ENCODE measurements around the gene EYA2.
"Not testable (repeated sequence)": the region's sequence is repeated elsewhere in the genome, so short reads cannot be mapped to it uniquely, and the experiment has no call there.

Gene EYA2, protein sequence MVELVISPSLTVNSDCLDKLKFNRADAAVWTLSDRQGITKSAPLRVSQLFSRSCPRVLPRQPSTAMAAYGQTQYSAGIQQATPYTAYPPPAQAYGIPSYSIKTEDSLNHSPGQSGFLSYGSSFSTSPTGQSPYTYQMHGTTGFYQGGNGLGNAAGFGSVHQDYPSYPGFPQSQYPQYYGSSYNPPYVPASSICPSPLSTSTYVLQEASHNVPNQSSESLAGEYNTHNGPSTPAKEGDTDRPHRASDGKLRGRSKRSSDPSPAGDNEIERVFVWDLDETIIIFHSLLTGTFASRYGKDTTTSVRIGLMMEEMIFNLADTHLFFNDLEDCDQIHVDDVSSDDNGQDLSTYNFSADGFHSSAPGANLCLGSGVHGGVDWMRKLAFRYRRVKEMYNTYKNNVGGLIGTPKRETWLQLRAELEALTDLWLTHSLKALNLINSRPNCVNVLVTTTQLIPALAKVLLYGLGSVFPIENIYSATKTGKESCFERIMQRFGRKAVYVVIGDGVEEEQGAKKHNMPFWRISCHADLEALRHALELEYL

DNA sequence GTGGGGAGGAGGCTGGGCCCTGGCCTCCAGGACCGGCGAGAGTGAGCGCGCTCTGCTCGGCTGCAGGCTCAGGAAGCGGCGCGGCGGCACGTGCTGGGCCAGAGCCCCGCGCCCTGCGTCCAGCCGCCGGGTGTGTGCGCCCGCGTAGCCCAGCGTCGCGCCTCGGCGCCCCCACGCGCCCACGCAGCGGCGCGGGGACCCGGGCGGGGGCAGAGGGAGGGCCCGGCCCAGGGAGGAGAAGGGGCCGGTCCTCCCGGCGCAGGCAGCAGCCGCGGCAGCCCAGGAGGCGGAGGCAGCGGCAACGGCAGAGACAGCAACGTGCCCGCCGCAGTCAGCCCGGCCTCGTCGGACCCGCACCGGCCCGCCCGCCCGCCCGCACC lies at the start of gene EYA2:
EYA2 (plus strand) TSS at position 265 of the 380 bp plus-strand sequence. CDS start 95,168 bp downstream, outside the sequence.
- no peak for DNase-seq

DNA sequence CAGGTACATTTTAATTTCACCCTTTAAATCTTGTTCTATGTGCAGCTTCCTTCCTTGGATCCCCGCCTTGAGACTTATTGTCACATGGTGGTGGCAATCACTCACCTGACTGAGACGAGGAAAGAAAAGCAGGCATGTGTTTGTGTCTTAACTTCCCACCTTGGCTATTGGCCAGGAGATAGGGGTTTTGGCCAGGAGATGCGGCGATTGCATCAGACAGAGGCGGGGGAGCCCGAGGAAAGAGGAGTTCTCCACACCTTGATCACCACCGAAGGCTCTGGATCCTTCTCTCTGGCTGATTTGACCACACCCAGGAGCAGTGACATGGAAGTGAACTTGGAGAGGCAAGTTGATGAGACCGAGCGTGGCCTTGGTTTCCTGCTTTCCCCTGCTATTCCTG lies 49.7 kb upstream of the EYA2 start:
- no peak for DNase-seq

GRCh38 chr20:46849269-46849668 lies 45.4 kb upstream of the EYA2 start:
- no peak for DNase-seq

DNA sequence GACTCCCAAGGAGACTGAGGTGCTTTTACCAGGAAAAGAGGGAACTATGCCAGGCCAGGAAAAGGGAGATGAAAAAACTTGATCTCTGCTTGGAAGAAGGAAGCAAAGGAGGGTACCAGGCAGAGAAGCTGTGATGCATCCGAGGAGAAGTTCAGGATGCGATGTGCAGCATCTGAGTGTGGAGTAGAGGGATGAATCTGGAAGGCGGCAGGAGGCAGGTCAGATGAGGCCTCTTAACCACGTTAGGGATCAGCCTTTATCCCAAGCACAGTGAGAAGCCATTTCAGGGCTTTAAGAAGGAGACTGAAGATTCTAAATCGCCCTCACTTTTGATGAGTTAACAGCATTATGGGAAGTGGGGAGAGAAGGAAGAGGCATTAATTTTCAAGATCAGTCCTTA lies 44.9 kb upstream of the EYA2 start:
- no peak for DNase-seq

DNA sequence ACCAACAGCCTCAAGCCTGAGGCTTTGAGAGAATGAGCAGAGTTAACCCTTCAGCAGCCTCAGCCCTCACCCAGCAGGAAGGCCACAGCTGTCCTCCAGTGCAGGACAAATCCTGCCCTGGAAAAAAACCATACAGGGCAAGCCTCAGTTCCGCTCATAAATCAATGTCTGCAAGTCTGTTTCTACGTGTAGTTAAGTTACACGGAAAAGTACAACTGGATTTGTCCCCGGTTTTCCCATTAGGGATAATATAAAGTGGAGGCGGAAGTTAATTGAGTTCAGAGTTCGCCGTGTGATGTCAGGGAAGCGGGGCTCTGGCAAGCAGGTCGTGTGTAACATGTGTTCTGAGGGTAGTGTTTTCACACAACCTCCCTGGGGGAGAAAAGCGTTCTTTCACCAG lies 44.2 kb upstream of the EYA2 start:
- no peak for DNase-seq

GRCh38 chr20:46850896-46851295 lies 43.7 kb upstream of the EYA2 start:
- DNase-seq, result no peak

DNA sequence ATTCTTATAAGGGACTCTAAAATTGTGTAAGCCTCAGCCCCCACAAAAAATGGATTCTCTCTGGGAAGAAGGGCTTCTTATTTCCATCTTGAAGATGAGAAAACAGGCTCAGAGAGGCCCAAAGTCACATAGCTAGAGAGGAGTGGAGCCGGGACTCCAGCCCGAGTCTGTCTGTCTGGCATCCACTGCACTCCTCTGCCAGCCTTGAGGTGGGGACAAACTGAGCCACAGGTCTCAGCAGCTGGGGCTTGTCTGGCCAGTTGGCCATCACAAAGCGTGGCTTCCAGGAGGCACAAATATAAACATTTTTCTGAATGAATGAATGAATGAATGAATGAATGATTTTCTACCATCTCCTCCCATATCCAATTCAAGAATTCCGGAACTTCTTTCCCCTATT lies 42.9 kb upstream of the EYA2 start:
- no peak for DNase-seq

GRCh38 chr20:46852313-46852712 lies 42.3 kb upstream of the EYA2 start:
- DNase-seq, result no peak

DNA sequence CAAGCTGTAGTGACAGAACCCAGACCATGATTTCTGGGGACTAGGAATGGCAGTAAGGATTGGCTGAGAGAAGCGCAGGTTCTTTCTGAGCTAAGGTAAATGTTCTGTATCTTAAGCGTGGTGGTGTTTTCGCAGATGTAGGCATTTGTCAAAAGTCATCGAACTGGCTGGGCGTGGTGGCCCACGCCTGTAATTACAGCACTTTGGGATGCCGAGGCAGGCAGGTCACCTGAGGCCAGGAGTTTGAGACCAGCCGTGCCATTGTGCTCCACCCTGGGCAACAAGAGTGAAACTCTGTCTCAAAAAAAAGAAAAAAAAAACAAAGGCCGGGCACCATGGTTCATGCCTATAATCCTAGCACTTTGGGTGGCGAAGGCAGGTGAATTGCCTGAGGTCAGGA lies 40.7 kb upstream of the EYA2 start:
- DNase-seq, result no peak

DNA sequence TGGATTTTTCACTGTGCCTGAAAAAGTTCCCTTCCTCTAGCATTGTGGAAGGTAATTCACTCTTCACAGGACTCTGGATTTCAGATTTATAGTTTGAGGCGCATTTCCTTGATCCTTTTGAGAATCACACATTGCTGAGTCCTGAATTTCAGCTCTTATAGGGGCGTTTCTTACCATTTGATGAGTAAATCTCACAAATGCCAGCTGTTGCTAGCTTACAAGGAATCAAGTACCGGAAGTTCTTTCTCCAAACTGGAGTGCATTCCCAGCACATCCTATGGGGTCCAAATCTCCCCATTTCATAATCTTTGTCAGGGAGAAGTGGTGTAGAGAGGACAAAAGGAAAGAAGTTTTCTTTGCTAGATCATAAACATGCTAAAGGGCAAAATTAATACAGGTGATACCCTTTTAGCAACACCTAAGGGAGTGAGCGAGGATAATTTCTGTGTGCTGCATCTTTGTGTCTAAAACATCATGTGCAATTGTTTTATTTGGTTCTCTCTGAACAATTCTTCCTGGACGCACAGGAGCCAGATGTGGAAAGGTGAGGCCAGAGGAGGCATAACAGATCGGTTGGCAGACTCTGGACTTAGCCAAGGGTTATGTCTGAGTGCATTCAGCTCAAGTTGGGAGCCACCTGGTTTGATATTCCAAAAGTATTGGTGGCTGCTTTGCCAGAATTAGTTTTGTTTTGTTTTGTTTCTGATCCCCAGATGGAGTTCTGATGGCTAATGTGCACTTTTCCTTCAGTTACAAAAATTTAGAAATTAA lies 37.4 kb upstream of the EYA2 start:
- no peak for DNase-seq

DNA sequence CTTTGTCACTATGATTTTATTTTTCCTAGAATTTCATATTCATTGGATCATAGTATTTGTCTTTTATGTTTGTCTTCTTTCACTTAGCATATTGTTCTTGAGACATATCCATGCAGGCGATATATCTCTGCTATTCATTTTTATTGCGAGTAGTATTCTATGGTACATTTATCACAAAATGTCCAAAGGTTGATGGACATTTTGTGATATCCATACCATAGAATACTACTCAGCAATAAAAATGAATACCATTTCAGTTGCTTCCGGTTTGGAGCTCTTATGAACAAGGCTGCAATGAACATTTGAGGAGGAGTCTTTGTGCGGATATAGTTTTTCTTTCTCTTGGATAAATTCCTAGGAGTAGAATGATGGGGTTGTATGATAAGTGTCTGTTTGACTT lies 28.8 kb upstream of the EYA2 start:
- no peak for DNase-seq

- DNase-seq, result no peak
These were observed 24.6 kb upstream of the EYA2 start for GRCh38 chr20:46870041-46870440.

- DNase-seq, result no peak
These were observed 22.1 kb upstream of the EYA2 start for GRCh38 chr20:46872328-46873211.

DNA sequence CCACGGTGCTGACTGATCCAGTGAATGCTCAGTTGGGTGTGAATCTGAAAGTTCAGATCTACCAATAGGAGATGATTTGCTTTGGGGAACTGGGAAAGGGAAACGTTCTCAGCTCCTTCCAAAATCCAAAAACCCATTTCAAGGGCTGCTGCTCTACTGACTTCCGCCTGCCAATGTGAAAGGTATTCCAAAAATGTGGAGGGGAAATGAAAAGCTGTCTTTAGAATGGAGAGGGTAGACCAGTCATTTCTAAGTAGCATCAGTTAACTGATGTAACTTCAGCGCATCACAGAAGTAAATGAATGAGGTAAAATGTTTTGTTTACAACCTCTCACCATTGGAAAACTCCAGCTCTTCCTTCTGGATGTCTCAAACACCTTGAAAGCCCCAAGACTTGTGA lies 19.6 kb upstream of the EYA2 start:
- DNase-seq, result no peak

GRCh38 chr20:46879386-46879785 lies 15.3 kb upstream of the EYA2 start:
- no peak for DNase-seq

GRCh38 chr20:46879963-46880362 lies 14.7 kb upstream of the EYA2 start:
- not testable (repeated sequence) for DNase-seq

DNA sequence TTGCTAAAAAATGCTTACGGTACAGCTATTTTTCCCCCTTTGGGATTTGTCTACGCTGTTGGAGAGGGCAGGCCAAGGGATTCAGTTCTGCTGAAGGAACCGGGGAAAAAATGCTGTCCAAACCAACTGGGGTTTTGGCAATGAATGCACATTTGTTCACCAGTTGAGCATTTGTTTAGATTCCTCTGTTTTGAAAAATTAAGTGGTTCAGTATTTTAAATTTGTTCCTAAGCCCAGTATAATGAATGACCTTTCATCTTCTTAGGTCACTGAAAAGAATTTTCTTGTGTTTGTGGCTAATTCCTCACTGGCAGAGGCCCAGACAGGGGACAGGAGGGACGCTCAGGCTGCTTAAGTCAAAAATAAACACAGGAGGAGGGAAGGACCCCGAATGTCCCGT lies 10.8 kb upstream of the EYA2 start:
- DNase-seq, result no peak

DNA sequence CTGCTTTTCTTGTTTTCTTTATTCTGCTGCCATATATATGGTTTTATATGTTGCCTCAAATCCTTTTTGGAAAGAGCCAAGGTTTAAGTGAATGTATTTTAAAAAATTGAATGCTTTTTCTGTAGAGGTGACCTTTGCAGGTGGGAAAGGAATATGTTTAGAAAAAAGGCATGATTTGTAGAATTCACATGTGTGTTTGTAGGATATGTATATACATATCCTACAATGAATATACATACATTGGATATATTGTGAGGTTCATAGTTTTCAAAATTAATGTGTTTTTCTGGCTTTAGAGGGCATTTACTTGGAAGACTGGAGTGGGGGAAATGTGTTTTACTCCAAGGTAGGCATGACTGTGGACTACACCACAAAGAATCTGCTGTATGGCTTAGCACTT lies 4.0 kb upstream of the EYA2 start:
- no peak for DNase-seq

- DNase-seq, result no peak
These were observed 1.6 kb upstream of the EYA2 start for GRCh38 chr20:46893051-46893450.

DNA sequence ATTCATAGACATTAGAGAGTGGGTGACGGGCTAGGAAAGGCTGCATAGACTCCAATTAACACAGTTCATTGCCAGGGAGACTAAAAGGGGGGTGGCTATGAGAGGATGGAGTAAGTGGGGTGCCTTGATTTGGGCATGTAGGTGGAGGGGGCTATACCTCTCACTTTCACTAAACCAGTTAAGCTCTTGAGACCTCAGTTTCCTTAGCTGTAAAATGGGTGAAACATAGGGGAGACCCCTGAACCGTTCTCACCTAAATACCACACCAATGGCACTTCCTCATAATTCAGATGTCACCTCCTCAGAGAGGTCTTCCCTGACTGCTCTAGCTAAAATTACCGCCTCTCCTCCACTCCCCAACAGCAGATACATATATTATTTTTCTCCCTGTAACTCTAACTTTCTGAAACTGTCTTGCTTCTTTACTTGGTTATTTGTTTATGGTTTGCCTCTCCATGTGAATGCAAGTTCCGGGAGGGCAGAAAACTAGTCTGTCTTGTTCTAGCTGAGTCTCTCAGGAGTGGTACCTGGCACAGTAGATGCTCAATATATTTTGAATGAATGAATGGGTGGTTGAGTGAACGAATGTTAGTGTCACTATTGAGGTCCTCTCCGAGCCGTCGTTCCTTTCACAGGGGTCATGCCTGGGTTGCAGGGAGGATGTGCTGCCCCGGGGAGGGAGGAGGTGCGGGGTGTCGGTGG lies 615 bp upstream of the EYA2 start:
- DNase-seq, result no peak

- no peak for DNase-seq
These were observed 595 bp downstream of the EYA2 start for GRCh38 chr20:46894971-46895905.
